Measurements from ENCODE around the gene OR6N2. TPM values are rescaled to one million over a fixed set of nuclear protein-coding genes. Genes with fewer than 3 reads are reported as not detected.

The OR6N2 gene
- total and polyA plus RNA-seq, 2 experiments from 2014 or later = not detected

DNA sequence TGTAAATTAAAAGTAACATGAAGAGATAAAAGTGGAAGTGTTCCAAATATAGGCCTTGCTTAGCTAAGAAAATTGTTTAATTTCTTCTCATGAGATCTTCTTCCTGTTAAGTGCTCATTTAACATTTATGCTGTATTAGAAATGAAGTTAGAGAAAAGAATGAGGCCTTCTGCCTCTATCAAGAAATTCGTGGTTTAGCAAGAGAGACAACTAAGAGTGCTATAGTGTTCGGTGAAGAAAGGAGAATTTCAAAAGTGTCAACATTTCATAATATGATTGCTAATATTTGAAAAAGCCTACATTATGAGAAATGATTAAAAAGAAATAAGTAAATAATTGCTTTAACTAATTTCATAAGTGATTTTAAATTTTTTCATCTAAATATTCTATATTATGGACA, 31.3 kb upstream of the OR6N2 start:
- no peaks in the 10 kb centered on the region for H3F3A ChIP-seq (replicated peaks; ENCODE audit: low read depth)
- Mint-ChIP-seq H3K4me1 (no peaks in the 10 kb centered on the region), H3K27ac (no peak overlapping the region), H3K4me3 (no peak overlapping the region), H3K27me3 (ENCODE audit: insufficient read depth, low read depth, poor library complexity) (peaks cover 2% of the 10 kb centered on the region), H3K9me3 (no peaks in the 10 kb centered on the region), H3K36me3 (ENCODE audit: low read depth) (no peaks in the 10 kb centered on the region)
- ATAC-seq (no peak), DNase-seq (ENCODE audit: low spot score) (no peak)
- no peak overlapping the region for H3K27ac ChIP-seq (ENCODE audit: low read depth)
- no peaks in the 10 kb centered on the region for H4K20me1 ChIP-seq (replicated peaks; ENCODE audit: insufficient read depth)
- H3K27me3 ChIP-seq (ENCODE audit: insufficient read depth) = no peaks in the 10 kb centered on the region
- H2AFZ ChIP-seq = no peak overlapping the region
- H3K4me1 ChIP-seq (ENCODE audit: insufficient read depth) = no peaks in the 10 kb centered on the region
- no peak overlapping the region for H3K4me2 ChIP-seq
- H3K79me2 ChIP-seq (replicated peaks; ENCODE audit: insufficient read depth) = no peaks in the 10 kb centered on the region
- H3K4me3 ChIP-seq = no peak overlapping the region
- H3K9me2 ChIP-seq (ENCODE audit: insufficient read depth) = no peaks in the 10 kb centered on the region
- TF ChIP-seq EZH2phosphoT487 (IDR thresholded peaks at IDR 0.05; ENCODE audit: unreplicated experiment) (no peak), EZH2 (IDR thresholded peaks at IDR 0.05; ENCODE audit: low read depth, unreplicated experiment) (no peak), STAT1 (IDR thresholded peaks at IDR 0.05; ENCODE audit: unreplicated experiment) (no peak), NANOG (IDR thresholded peaks at IDR 0.05; ENCODE audit: borderline replicate concordance) (no peak), REST (IDR thresholded peaks at IDR 0.05; ENCODE audit: unreplicated experiment) (no peak), CREB1 (CRISPR knock-in tag; IDR thresholded peaks at IDR 0.05; ENCODE audit: low read depth) (no peak), ZNF331 (CRISPR knock-in tag; IDR thresholded peaks at IDR 0.05; ENCODE audit: low read depth) (no peak), ZNF114 (CRISPR knock-in tag; IDR thresholded peaks at IDR 0.05) (no peak), JUNB (IDR thresholded peaks at IDR 0.05; ENCODE audit: unreplicated experiment) (no peak), ETS1 (IDR thresholded peaks at IDR 0.05) (no peak), POLR2AphosphoS5 (IDR thresholded peaks at IDR 0.05; ENCODE audit: low read depth) (no peak)
- TF ChIP-seq, protein P1, sequence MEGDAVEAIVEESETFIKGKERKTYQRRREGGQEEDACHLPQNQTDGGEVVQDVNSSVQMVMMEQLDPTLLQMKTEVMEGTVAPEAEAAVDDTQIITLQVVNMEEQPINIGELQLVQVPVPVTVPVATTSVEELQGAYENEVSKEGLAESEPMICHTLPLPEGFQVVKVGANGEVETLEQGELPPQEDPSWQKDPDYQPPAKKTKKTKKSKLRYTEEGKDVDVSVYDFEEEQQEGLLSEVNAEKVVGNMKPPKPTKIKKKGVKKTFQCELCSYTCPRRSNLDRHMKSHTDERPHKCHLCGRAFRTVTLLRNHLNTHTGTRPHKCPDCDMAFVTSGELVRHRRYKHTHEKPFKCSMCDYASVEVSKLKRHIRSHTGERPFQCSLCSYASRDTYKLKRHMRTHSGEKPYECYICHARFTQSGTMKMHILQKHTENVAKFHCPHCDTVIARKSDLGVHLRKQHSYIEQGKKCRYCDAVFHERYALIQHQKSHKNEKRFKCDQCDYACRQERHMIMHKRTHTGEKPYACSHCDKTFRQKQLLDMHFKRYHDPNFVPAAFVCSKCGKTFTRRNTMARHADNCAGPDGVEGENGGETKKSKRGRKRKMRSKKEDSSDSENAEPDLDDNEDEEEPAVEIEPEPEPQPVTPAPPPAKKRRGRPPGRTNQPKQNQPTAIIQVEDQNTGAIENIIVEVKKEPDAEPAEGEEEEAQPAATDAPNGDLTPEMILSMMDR (conservative IDR thresholded peaks at IDR 0.05; ENCODE audit: low read depth in 2 of 2) = no peak
- TF ChIP-seq, protein P2, sequence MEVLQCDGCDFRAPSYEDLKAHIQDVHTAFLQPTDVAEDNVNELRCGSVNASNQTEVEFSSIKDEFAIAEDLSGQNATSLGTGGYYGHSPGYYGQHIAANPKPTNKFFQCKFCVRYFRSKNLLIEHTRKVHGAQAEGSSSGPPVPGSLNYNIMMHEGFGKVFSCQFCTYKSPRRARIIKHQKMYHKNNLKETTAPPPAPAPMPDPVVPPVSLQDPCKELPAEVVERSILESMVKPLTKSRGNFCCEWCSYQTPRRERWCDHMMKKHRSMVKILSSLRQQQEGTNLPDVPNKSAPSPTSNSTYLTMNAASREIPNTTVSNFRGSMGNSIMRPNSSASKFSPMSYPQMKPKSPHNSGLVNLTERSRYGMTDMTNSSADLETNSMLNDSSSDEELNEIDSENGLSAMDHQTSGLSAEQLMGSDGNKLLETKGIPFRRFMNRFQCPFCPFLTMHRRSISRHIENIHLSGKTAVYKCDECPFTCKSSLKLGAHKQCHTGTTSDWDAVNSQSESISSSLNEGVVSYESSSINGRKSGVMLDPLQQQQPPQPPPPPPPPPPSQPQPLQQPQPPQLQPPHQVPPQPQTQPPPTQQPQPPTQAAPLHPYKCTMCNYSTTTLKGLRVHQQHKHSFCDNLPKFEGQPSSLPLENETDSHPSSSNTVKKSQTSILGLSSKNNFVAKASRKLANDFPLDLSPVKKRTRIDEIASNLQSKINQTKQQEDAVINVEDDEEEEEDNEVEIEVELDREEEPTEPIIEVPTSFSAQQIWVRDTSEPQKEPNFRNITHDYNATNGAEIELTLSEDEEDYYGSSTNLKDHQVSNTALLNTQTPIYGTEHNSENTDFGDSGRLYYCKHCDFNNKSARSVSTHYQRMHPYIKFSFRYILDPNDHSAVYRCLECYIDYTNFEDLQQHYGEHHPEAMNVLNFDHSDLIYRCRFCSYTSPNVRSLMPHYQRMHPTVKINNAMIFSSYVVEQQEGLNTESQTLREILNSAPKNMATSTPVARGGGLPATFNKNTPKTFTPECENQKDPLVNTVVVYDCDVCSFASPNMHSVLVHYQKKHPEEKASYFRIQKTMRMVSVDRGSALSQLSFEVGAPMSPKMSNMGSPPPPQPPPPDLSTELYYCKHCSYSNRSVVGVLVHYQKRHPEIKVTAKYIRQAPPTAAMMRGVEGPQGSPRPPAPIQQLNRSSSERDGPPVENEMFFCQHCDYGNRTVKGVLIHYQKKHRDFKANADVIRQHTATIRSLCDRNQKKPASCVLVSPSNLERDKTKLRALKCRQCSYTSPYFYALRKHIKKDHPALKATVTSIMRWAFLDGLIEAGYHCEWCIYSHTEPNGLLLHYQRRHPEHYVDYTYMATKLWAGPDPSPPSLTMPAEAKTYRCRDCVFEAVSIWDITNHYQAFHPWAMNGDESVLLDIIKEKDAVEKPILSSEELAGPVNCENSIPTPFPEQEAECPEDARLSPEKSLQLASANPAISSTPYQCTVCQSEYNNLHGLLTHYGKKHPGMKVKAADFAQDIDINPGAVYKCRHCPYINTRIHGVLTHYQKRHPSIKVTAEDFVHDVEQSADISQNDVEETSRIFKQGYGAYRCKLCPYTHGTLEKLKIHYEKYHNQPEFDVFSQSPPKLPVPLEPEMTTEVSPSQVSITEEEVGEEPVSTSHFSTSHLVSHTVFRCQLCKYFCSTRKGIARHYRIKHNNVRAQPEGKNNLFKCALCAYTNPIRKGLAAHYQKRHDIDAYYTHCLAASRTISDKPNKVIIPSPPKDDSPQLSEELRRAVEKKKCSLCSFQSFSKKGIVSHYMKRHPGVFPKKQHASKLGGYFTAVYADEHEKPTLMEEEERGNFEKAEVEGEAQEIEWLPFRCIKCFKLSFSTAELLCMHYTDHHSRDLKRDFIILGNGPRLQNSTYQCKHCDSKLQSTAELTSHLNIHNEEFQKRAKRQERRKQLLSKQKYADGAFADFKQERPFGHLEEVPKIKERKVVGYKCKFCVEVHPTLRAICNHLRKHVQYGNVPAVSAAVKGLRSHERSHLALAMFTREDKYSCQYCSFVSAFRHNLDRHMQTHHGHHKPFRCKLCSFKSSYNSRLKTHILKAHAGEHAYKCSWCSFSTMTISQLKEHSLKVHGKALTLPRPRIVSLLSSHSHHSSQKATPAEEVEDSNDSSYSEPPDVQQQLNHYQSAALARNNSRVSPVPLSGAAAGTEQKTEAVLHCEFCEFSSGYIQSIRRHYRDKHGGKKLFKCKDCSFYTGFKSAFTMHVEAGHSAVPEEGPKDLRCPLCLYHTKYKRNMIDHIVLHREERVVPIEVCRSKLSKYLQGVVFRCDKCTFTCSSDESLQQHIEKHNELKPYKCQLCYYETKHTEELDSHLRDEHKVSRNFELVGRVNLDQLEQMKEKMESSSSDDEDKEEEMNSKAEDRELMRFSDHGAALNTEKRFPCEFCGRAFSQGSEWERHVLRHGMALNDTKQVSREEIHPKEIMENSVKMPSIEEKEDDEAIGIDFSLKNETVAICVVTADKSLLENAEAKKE (CRISPR knock-in tag; IDR thresholded peaks at IDR 0.05) = no peak
- no peaks in the 10 kb centered on the region for H3K36me3 ChIP-seq (ENCODE audit: insufficient read depth)
